ENCODE measurements around the gene MIS18BP1. TPM values are rescaled to one million over a fixed set of nuclear protein-coding genes. Genes with fewer than 3 reads are reported as not detected.
"Not testable (repeated sequence)": the region's sequence is repeated elsewhere in the genome, so short reads cannot be mapped to it uniquely, and the experiment has no call there.

MIS18BP1 gene
- 10 to 100 TPM; 22.6 to 36.9 TPM for total RNA-seq
- polyA plus RNA-seq (ENCODE audit: insufficient read length in 2 of 2) = 10 to 100 TPM; 19.4 to 21.5 TPM
- long read RNA-seq, donor 1, partial matches to known transcripts = 0 of 3 reads
- long read RNA-seq, donor 1, other reads (novel, unspliced or antisense) = 0 of 3 reads
- long read RNA-seq, donor 2, partial matches to known transcripts = 0 of 3 reads
- long read RNA-seq, donor 2, other reads (novel, unspliced or antisense) = 0 of 3 reads
- long read RNA-seq, donor 3, partial matches to known transcripts = 0 of 1 reads
- long read RNA-seq, donor 3, other reads (novel, unspliced or antisense) = 0 of 1 reads
- long read RNA-seq, donor 4, transcript MIS18BP1-206 (3 exons, 793 nt) = major isoform, 9 of 19 reads
- long read RNA-seq, donor 4, partial matches to known transcripts = 7 of 19 reads
- long read RNA-seq, donor 4, other reads (novel, unspliced or antisense) = 0 of 19 reads

DNA sequence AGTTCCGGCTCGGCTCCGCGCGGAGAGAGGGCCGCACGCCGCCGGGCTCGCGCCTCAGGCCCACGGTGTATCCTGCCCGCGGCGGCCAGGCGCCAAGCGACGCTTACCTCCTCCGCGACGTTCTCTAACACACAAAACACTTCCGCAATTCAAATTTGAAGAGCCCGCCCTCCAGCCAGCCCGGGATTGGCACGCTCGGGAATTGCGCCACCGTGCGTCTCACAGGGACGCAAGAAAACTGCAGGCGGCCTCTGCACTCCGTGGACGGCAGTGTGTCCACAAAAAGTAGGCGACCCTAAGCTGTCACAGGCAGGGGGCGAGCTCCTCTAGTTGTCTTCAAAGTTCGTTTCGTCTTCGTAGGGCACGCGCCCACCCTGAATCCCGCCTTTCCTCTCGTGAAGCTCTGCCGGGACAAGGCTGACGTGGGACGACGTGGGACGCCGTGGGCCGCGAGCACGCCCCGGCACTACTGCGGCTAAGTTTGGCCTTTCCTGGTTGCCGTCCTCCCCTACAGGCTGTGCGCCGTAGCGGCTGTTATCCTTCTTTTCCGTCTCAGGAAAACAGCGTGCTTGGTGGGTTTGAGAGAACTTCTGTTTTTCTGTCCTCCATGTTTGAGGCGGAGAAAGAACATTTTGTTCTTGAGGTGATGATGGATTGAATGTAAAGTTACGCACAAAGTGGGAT lies at the start of gene MIS18BP1:
MIS18BP1 (minus strand) TSS at position 133 of the 684 bp plus-strand sequence. CDS start 5,916 bp downstream, outside the sequence.
- H3K27ac ChIP-seq (ENCODE audit: low read depth, low read length) = peak within 1 kb of the TSS; percentile 97
- H3K4me3 ChIP-seq (ENCODE audit: low read depth, low read length) = peak within 1 kb of the TSS; percentile 74
- peak; percentile 85 to 98 (median 92) for DNase-seq (ENCODE audit: low read depth in 4 of 6, low spot score in 6 of 6)
- no peaks in the 10 kb centered on the region for H3K27me3 ChIP-seq (ENCODE audit: control insufficient read depth, insufficient read depth, low read length)
- no peaks in the 10 kb centered on the region for H3K36me3 ChIP-seq (ENCODE audit: control insufficient read depth, insufficient read depth, low read length)
- H3K4me1 ChIP-seq (ENCODE audit: control insufficient read depth, insufficient read depth, low read length) = peaks cover 12% of the 10 kb centered on the region
- WGBS (ENCODE audit: insufficient coverage) = 2% methylated on average over 61 of the region's 61 CpGs
- H3K9me3 ChIP-seq (ENCODE audit: control insufficient read depth, insufficient read depth, low read length) = peaks cover 4% of the 10 kb centered on the region

DNA sequence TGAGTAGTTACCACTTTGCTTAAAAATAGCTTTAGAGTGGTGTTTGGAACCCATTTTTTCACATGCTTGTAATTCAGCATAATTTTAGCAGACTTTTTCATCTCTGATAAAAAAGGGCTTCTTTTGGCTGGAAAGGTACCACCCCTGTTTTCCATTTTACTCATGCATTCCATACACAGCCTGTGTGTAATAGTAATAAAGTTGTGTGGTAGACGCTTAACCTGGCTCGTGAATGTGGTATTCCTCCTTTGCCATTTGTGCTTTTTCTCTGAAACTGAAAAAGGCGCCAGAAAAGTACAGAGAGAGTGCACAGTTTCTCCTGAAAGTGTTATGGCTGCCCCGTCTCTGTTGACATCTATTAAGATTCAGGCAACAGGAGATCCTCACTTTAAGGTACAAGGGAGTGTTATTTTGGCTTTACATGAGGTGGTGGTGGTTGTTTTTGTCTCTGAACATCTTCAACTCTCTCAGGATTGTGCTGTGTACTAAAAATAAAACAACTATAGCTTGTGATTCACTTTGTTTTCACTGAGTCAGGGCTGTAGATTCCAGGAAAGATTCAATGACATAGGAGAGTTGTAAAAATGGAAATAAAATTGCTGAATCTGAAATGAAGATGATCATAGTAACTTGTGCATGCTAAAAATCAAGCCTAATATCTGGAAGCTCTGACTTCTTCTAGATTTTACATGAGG lies 45.6 kb upstream of the MIS18BP1 start:
- 80% methylated on average over 3 of the region's 4 CpGs for WGBS (ENCODE audit: insufficient coverage)
- Histone ChIP-seq H3K4me3 (ENCODE audit: low read depth, low read length) (no peak overlapping the region), H3K36me3 (ENCODE audit: control insufficient read depth, insufficient read depth, low read length) (no peaks in the 10 kb centered on the region), H3K4me1 (ENCODE audit: control insufficient read depth, insufficient read depth, low read length) (no peaks in the 10 kb centered on the region), H3K9me3 (ENCODE audit: control insufficient read depth, insufficient read depth, low read length) (no peaks in the 10 kb centered on the region), H3K27me3 (ENCODE audit: control insufficient read depth, insufficient read depth, low read length) (no peaks in the 10 kb centered on the region), H3K27ac (ENCODE audit: low read depth, low read length) (no peak overlapping the region)
- no peak for DNase-seq (ENCODE audit: low read depth in 4 of 6, low spot score in 6 of 6)

DNA sequence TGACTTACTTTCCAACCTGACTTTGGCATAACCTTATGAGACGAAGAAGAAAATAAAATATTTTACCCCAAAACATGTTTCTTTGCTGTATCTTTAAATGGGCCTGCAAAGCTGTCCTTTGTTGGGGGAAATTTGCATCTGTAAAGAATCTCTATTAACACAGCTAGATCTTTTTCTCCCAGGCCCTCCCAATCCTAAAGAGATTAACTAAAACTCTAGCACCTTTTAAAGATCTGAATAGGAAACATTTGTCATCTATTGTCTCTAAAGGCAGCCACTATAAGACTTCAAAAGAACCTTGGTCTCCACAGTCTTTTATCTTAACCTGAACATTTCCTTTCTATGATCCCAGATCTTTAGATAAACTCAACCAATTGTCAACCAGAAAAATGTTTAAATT lies 41.8 kb upstream of the MIS18BP1 start:
- H3K4me1 ChIP-seq (ENCODE audit: control insufficient read depth, insufficient read depth, low read length); H3K36me3 ChIP-seq (ENCODE audit: control insufficient read depth, insufficient read depth, low read length); H3K4me3 ChIP-seq (ENCODE audit: low read depth, low read length); H3K9me3 ChIP-seq (ENCODE audit: control insufficient read depth, insufficient read depth, low read length); DNase-seq (ENCODE audit: low read depth in 4 of 6, low spot score in 6 of 6); H3K27ac ChIP-seq (ENCODE audit: low read depth, low read length); H3K27me3 ChIP-seq (ENCODE audit: control insufficient read depth, insufficient read depth, low read length): not testable (repeated sequence)
- no CpG with 5 or more reads among the region's 1 CpG for WGBS (ENCODE audit: insufficient coverage)

DNA sequence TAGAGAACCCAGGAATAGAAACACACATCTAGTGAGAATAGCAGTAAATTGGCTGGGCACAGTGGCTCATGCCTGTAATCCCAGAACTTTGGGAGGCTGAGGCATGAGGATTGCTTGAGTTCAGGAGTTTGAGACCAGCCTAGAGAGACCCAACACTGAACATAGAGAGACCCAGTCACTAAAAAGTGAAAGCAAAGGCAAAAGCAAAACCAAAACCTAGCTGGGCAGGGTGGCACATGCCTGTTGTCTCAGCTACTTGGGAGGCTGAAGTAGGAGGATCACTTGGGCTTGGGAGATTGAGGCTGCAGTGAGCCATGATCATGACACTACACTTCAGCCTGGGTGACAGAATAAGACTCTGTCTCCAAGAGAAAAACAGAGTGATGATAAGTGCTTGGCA lies 37.5 kb upstream of the MIS18BP1 start:
- H3K4me1 ChIP-seq (ENCODE audit: control insufficient read depth, insufficient read depth, low read length) = no peaks in the 10 kb centered on the region
- no peaks in the 10 kb centered on the region for H3K9me3 ChIP-seq (ENCODE audit: control insufficient read depth, insufficient read depth, low read length)
- H3K27ac ChIP-seq (ENCODE audit: low read depth, low read length) = no peak overlapping the region
- H3K36me3 ChIP-seq (ENCODE audit: control insufficient read depth, insufficient read depth, low read length) = no peaks in the 10 kb centered on the region
- no peak overlapping the region for H3K4me3 ChIP-seq (ENCODE audit: low read depth, low read length)
- no peak for DNase-seq (ENCODE audit: low read depth in 4 of 6, low spot score in 6 of 6)
- no peaks in the 10 kb centered on the region for H3K27me3 ChIP-seq (ENCODE audit: control insufficient read depth, insufficient read depth, low read length)

DNA sequence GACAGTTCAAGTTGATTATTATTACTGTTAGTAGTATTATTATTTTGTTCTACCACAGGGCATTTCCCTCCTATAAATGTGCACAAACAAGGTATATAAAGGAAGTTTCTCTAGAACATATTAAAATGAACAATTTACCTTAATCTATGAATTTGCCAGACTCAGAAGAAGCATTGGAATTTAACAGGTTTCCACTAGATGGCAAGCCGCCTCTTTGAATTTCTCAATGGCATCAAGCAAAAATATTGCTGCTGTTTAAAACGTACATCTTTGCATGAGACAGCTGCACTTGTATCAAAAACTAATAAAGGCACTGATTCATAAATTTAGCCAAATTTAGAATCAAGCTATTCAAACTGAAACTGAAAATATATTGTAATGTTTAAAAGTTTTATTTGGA lies 34.6 kb upstream of the MIS18BP1 start:
- no peak overlapping the region for H3K27ac ChIP-seq (ENCODE audit: low read depth, low read length)
- no peaks in the 10 kb centered on the region for H3K36me3 ChIP-seq (ENCODE audit: control insufficient read depth, insufficient read depth, low read length)
- 100% methylated on average over 1 of the region's 2 CpGs for WGBS (ENCODE audit: insufficient coverage)
- no peaks in the 10 kb centered on the region for H3K9me3 ChIP-seq (ENCODE audit: control insufficient read depth, insufficient read depth, low read length)
- no peak overlapping the region for H3K4me3 ChIP-seq (ENCODE audit: low read depth, low read length)
- no peaks in the 10 kb centered on the region for H3K4me1 ChIP-seq (ENCODE audit: control insufficient read depth, insufficient read depth, low read length)
- no peaks in the 10 kb centered on the region for H3K27me3 ChIP-seq (ENCODE audit: control insufficient read depth, insufficient read depth, low read length)
- DNase-seq (ENCODE audit: low read depth in 4 of 6, low spot score in 6 of 6) = peak in 4 of 6 donors; percentile 23 to 88 (median 45)

DNA sequence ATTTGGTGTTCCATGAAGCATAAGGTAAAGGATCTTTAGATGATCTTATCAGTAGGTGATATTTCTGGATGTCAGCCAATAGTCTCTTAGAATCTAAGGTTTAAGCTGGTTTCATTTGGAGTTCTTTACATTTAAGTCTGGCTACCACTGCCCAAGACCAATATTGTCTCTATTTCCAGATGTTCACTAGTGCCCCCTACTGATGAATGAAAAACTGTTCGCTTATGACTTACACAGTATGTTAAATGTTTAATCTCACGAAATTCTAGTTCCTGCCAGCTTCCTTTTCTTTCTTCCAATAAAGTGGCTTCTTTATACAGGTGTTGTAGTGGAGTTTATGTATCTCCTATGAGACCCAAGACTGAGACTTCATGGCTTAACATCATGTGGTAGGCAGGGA lies 31.8 kb upstream of the MIS18BP1 start:
- H3K4me3 ChIP-seq (ENCODE audit: low read depth, low read length) = no peak overlapping the region
- no CpG with 5 or more reads among the region's 2 CpGs for WGBS (ENCODE audit: insufficient coverage)
- no peaks in the 10 kb centered on the region for H3K4me1 ChIP-seq (ENCODE audit: control insufficient read depth, insufficient read depth, low read length)
- DNase-seq (ENCODE audit: low read depth in 4 of 6, low spot score in 6 of 6) = no peak
- H3K36me3 ChIP-seq (ENCODE audit: control insufficient read depth, insufficient read depth, low read length) = no peaks in the 10 kb centered on the region
- H3K27ac ChIP-seq (ENCODE audit: low read depth, low read length) = no peak overlapping the region
- no peaks in the 10 kb centered on the region for H3K27me3 ChIP-seq (ENCODE audit: control insufficient read depth, insufficient read depth, low read length)
- no peaks in the 10 kb centered on the region for H3K9me3 ChIP-seq (ENCODE audit: control insufficient read depth, insufficient read depth, low read length)

DNA sequence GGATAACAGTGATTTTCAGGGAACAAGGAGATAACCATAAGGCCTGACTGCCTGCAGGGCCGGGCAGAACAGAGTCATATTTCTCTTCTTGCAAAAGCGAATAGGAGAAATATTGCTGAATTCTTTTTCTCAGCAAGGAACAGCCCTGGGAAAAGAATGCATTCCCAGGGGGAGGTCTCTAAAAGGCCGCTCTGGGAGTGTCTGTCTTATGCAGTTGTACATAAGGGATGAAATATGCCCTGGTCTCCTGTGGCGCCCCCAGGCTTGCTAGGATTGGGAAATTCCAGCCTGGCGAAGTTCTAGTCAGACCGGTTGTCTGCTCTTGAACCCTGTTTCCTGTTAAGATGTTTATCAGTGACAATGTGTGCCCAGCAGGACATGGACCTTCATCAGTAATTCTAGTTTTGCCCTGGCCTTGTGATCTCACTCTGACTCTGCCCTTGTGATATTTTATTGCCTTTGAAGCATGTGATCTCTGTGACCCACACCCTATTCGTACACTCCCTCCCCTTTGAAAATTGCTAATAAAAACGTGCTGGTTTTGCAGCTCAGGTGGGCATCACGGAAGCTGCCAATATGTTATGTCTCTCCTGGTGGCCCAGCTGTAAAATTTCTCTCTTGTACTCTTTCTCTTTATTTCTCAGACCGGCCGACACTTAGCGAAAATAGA lies 28.9 kb upstream of the MIS18BP1 start:
- H3K4me1 ChIP-seq (ENCODE audit: control insufficient read depth, insufficient read depth, low read length); DNase-seq (ENCODE audit: low read depth in 4 of 6, low spot score in 6 of 6); H3K27ac ChIP-seq (ENCODE audit: low read depth, low read length); H3K27me3 ChIP-seq (ENCODE audit: control insufficient read depth, insufficient read depth, low read length); H3K36me3 ChIP-seq (ENCODE audit: control insufficient read depth, insufficient read depth, low read length); H3K9me3 ChIP-seq (ENCODE audit: control insufficient read depth, insufficient read depth, low read length); H3K4me3 ChIP-seq (ENCODE audit: low read depth, low read length): not testable (repeated sequence)
- 88% methylated on average over 6 of the region's 12 CpGs for WGBS (ENCODE audit: insufficient coverage)

DNA sequence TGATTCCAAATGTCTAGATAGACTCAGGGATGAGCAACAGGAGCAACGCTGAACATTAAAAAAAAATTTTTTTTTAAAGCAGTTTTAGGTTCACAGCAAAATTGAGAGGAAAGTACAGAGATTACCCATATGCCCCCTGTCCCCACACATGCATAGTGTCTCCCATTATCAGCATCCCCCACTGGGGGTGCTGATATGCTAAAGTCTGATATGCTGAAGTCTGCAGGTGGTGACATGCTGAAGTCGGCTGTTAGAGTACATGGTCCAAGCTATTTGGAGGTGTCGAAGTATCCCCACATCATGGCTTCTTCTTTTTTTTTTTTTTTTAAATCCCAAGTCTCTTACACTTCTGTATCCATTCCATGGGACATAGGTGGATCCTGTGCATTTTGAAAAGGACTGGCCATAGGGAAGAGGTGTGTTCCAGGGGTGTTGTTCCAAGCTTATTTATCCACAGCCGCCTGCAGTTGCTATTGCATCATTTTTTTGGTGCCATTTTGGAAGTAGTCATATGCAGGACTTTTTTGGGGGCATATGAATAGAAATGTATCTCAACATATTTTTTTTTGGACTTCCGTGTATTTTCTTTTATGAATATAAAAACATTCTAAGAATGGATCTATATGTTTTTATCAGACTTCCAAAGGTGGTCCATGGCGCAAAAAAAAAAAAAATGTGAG lies 19.0 kb upstream of the MIS18BP1 start:
- H3K4me1 ChIP-seq (ENCODE audit: control insufficient read depth, insufficient read depth, low read length) = no peaks in the 10 kb centered on the region
- H3K27ac ChIP-seq (ENCODE audit: low read depth, low read length) = no peak overlapping the region
- DNase-seq (ENCODE audit: low read depth in 4 of 6, low spot score in 6 of 6) = no peak
- H3K27me3 ChIP-seq (ENCODE audit: control insufficient read depth, insufficient read depth, low read length) = no peaks in the 10 kb centered on the region
- H3K9me3 ChIP-seq (ENCODE audit: control insufficient read depth, insufficient read depth, low read length) = no peaks in the 10 kb centered on the region
- no CpG with 5 or more reads among the region's 6 CpGs for WGBS (ENCODE audit: insufficient coverage)
- H3K36me3 ChIP-seq (ENCODE audit: control insufficient read depth, insufficient read depth, low read length) = no peaks in the 10 kb centered on the region
- no peak overlapping the region for H3K4me3 ChIP-seq (ENCODE audit: low read depth, low read length)

DNA sequence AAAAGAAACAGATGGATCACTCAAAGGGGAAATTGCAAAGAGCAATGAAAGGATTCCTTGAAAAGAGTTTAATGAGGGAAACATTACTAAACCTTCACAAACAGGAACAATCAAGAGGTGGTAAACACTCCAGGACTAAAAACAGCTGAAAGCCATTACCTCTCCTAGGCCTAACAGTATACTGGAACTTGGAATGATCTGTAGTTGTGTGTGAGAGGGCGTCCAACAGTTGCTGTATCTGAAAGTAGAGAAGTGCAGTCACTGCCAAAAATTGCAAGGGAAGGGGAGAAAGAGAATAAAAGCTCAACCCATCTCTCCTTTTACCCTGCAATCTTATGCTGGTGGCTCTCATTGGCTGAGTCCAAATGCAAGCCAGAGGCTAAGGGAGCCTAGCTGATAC lies 17.0 kb upstream of the MIS18BP1 start:
- DNase-seq (ENCODE audit: low read depth in 4 of 6, low spot score in 6 of 6) = peak in 1 of 6 donors; percentile 6
- no peak overlapping the region for H3K27ac ChIP-seq (ENCODE audit: low read depth, low read length)
- WGBS (ENCODE audit: insufficient coverage) = no CpG with 5 or more reads among the region's 1 CpG
- no peaks in the 10 kb centered on the region for H3K9me3 ChIP-seq (ENCODE audit: control insufficient read depth, insufficient read depth, low read length)
- no peak overlapping the region for H3K4me3 ChIP-seq (ENCODE audit: low read depth, low read length)
- no peaks in the 10 kb centered on the region for H3K27me3 ChIP-seq (ENCODE audit: control insufficient read depth, insufficient read depth, low read length)
- H3K4me1 ChIP-seq (ENCODE audit: control insufficient read depth, insufficient read depth, low read length) = no peaks in the 10 kb centered on the region
- H3K36me3 ChIP-seq (ENCODE audit: control insufficient read depth, insufficient read depth, low read length) = no peaks in the 10 kb centered on the region
